DOHH2 (cell line): ENCODE data around the gene TMEM164.

Experiments used
- H3F3A ChIP-seq: fragments of 200-600 bp; sonication (generic), shearing (Covaris generic); 2 replicates; pipeline ENCODE4 v1.6.0; 2016; ENCODE audit warnings: antibody characterized with exemption, mild to moderate bottlenecking; ENCODE audit not compliant: control insufficient read depth, insufficient read depth
- H3K27ac ChIP-seq: fragments of 200-600 bp; sonication (generic); 2 replicates; pipeline ENCODE4 v1.5.1; 2014; ENCODE audit warnings: low read depth, mild to moderate bottlenecking, low read length, moderate library complexity
- H3K27me3 ChIP-seq: fragments of 200-600 bp; sonication (generic); 2 replicates; pipeline ENCODE4 v1.6.1; 2014; ENCODE audit warnings: mild to moderate bottlenecking, low read length, mixed read lengths; ENCODE audit not compliant: control insufficient read depth
- H3K36me3 ChIP-seq: fragments of 200-600 bp; sonication (generic); 2 replicates; pipeline ENCODE4 v1.6.1; 2014; ENCODE audit warnings: mild to moderate bottlenecking, low read length, moderate library complexity, mixed read lengths; ENCODE audit not compliant: control insufficient read depth
- H3K4me1 ChIP-seq: fragments of 200-600 bp; sonication (generic); 2 replicates; pipeline ENCODE4 v1.6.1; 2014; ENCODE audit warnings: mild to moderate bottlenecking, low read length, mixed read lengths; ENCODE audit not compliant: control insufficient read depth
- H3K4me2 ChIP-seq: fragments of 200-600 bp; sonication (generic); 2 replicates; pipeline ENCODE4 v1.6.0; 2014; ENCODE audit warnings: mild to moderate bottlenecking, low read length, moderate library complexity
- H3K4me3 ChIP-seq: fragments of 200-600 bp; sonication (generic); 2 replicates; pipeline ENCODE4 v1.5.1; 2014; ENCODE audit warnings: mild to moderate bottlenecking, low read length, mixed read lengths
- H3K79me2 ChIP-seq: fragments of 200-600 bp; sonication (generic); 2 replicates; pipeline ENCODE4 v1.6.1; 2014; ENCODE audit warnings: mild to moderate bottlenecking, low read length, mixed read lengths; ENCODE audit not compliant: control insufficient read depth
- H3K9me2 ChIP-seq: fragments of 200-600 bp; sonication (generic); replicated peaks from 2 replicates; pipeline ENCODE4 v1.6.1; 2014; ENCODE audit warnings: mild to moderate bottlenecking, low read length, mixed read lengths; ENCODE audit not compliant: control insufficient read depth
- H3K9me3 ChIP-seq: fragments of 200-600 bp; sonication (generic); 2 replicates; pipeline ENCODE4 v1.6.1; 2014; ENCODE audit warnings: antibody characterized with exemption, low read length, mixed read lengths; ENCODE audit not compliant: control insufficient read depth, insufficient read depth
- H4K20me1 ChIP-seq: fragments of 200-600 bp; sonication (generic); 2 replicates; pipeline ENCODE4 v1.6.0; 2014; ENCODE audit warnings: low read depth, mild to moderate bottlenecking, antibody characterized with exemption, low read length, moderate library complexity; ENCODE audit not compliant: control insufficient read depth, insufficient read depth
- EZH2phosphoT487 ChIP-seq: fragments of 200-600 bp; sonication (generic); IDR thresholded peaks from 2 replicates; pipeline ENCODE4 v1.6.1; 2017; ENCODE audit warnings: borderline replicate concordance, mild to moderate bottlenecking, antibody characterized with exemption, low read length, moderate library complexity, mixed read lengths
- TF ChIP-seq, protein P1 (sequence below): fragments of 200-600 bp; sonication (generic); IDR thresholded peaks from one replicate; pipeline ENCODE4 v1.5.1; 2014; ENCODE audit warnings: antibody characterized with exemption, mild to moderate bottlenecking, low read depth, low read length; ENCODE audit not compliant: poor library complexity, severe bottlenecking

TMEM164 gene

DNA sequence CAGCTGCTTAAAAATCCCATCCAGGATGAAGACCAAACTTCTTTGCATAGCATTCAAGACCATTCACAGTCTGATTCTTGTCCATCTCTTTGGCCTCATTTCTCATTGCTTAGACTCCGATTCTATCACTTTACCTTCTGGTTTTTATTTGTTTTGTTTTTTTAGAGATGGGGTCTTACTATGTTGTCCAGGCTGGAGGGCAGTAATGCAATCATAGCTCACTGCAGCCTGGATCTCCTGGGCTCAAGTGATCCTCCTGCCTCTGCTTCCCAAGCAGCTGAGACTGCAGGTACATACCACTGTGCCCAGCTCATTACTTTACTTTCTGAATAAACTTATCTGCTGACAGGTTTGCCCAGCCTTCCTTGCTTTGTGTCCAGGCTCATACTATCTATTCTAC lies 152.8 kb downstream of the TMEM164 start:
- H3K4me3 ChIP-seq = no peak overlapping the region
- no peak overlapping the region for H3K4me2 ChIP-seq
- TF ChIP-seq, protein P1, sequence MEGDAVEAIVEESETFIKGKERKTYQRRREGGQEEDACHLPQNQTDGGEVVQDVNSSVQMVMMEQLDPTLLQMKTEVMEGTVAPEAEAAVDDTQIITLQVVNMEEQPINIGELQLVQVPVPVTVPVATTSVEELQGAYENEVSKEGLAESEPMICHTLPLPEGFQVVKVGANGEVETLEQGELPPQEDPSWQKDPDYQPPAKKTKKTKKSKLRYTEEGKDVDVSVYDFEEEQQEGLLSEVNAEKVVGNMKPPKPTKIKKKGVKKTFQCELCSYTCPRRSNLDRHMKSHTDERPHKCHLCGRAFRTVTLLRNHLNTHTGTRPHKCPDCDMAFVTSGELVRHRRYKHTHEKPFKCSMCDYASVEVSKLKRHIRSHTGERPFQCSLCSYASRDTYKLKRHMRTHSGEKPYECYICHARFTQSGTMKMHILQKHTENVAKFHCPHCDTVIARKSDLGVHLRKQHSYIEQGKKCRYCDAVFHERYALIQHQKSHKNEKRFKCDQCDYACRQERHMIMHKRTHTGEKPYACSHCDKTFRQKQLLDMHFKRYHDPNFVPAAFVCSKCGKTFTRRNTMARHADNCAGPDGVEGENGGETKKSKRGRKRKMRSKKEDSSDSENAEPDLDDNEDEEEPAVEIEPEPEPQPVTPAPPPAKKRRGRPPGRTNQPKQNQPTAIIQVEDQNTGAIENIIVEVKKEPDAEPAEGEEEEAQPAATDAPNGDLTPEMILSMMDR = no peak
- TF ChIP-seq EZH2phosphoT487 = no peak
- H3K4me1 ChIP-seq = peaks cover 11% of the 10 kb centered on the region
- H3K27me3 ChIP-seq = no peaks in the 10 kb centered on the region
- no peaks in the 10 kb centered on the region for H3K9me2 ChIP-seq
- no peaks in the 10 kb centered on the region for H4K20me1 ChIP-seq
- H3K36me3 ChIP-seq = no peaks in the 10 kb centered on the region
- H3K79me2 ChIP-seq = no peaks in the 10 kb centered on the region
- no peaks in the 10 kb centered on the region for H3K9me3 ChIP-seq
- H3F3A ChIP-seq = no peaks in the 10 kb centered on the region
- H3K27ac ChIP-seq = no peak overlapping the region

DNA sequence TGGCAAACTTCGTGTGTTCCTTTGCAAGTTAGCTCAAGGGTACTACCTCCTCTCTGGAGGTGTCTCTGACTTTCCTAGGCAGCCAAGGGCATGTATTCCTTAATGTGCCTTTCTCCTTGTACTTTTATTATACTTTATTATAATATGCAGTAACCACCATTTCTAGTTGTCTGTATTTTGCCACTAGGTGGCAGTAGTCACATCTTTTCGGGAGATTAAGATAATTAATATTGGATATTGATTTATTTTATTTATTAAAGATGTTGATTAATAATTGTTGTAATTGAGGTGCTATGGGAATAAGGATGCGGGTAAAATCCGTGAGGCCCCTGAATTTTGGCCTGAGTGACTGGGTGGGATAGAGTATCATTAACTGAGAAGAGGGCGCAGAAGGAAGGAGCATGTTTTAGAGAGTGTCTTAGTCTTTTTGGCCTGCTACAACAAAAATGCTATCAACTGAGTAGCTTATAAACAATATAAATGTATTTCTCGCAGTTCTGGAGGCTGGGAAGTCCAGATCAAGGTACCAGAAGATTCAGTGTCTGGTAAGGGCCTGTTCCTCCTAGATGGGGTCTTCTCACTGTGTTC lies 153.3 kb downstream of the TMEM164 start:
- Histone ChIP-seq H3K9me3 (no peaks in the 10 kb centered on the region), H3K79me2 (no peaks in the 10 kb centered on the region), H4K20me1 (no peaks in the 10 kb centered on the region), H3K4me2 (no peak overlapping the region), H3K36me3 (no peaks in the 10 kb centered on the region), H3F3A (no peaks in the 10 kb centered on the region), H3K27me3 (no peaks in the 10 kb centered on the region), H3K4me3 (no peak overlapping the region), H3K9me2 (no peaks in the 10 kb centered on the region), H3K27ac (no peak overlapping the region), H3K4me1 (peaks cover 11% of the 10 kb centered on the region)
- no peak for TF ChIP-seq EZH2phosphoT487
- TF ChIP-seq, protein P1 = no peak

DNA sequence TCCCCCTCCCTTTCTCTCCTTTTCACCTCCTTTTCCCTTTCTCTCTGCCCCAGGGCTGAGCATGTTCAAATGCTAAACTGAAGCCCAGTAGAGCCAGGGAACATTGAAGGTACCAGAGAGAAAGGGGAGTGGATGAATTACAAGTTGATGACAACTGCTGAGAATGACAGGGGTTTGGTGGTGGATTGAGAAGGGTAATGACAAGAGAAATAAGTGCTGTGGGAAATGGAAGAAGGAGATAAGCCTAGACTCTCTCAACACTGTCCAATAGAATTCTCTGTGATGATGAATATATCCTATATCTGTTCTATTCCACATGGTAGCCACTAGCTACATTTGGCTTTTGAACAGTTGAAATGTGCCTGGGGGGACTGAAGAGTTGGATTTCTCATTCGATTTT lies 154.5 kb downstream of the TMEM164 start:
- Histone ChIP-seq H3K9me3 (no peaks in the 10 kb centered on the region), H3K4me3 (no peak overlapping the region), H3K79me2 (no peaks in the 10 kb centered on the region), H3K27ac (no peak overlapping the region), H4K20me1 (no peaks in the 10 kb centered on the region), H3K27me3 (no peaks in the 10 kb centered on the region), H3K9me2 (no peaks in the 10 kb centered on the region), H3K36me3 (no peaks in the 10 kb centered on the region), H3K4me2 (no peak overlapping the region), H3K4me1 (peaks cover 11% of the 10 kb centered on the region), H3F3A (no peaks in the 10 kb centered on the region)
- TF ChIP-seq, protein P1 = no peak
- no peak for TF ChIP-seq EZH2phosphoT487
